Glutamatergic neuron (in vitro differentiated cells): ENCODE data around the gene DCUN1D2. TPM values are rescaled to one million over a fixed set of nuclear protein-coding genes. Genes with fewer than 3 reads are reported as not detected.

Experiments used
- DNase-seq: peaks from one replicate; pipeline ENCODE4 v3.0.0; 2022
- H3K27ac Mint-ChIP-seq: one replicate; pipeline ENCODE4 v1.8.0; 2020; ENCODE audit warnings: mild to moderate bottlenecking, mixed read lengths, inconsistent platforms; ENCODE audit not compliant: unreplicated experiment
- H3K27me3 Mint-ChIP-seq: one replicate; pipeline ENCODE4 v1.8.0; 2020; ENCODE audit warnings: mild to moderate bottlenecking, moderate library complexity, mixed read lengths, inconsistent platforms; ENCODE audit not compliant: unreplicated experiment
- H3K36me3 Mint-ChIP-seq: one replicate; pipeline ENCODE4 v1.8.0; 2020; ENCODE audit warnings: mild to moderate bottlenecking, mixed read lengths, inconsistent platforms; ENCODE audit not compliant: unreplicated experiment
- H3K4me1 Mint-ChIP-seq: one replicate; pipeline ENCODE4 v1.8.0; 2020; ENCODE audit warnings: mild to moderate bottlenecking, low read depth, mixed read lengths, inconsistent platforms; ENCODE audit not compliant: unreplicated experiment
- H3K4me3 Mint-ChIP-seq: one replicate; pipeline ENCODE4 v1.8.0; 2020; ENCODE audit warnings: mild to moderate bottlenecking, mixed read lengths, inconsistent platforms; ENCODE audit not compliant: unreplicated experiment
- H3K9me3 Mint-ChIP-seq: one replicate; pipeline ENCODE4 v1.8.0; 2020; ENCODE audit warnings: mild to moderate bottlenecking, moderate library complexity, mixed read lengths, inconsistent platforms; ENCODE audit not compliant: unreplicated experiment
- CTCF ChIP-seq: fragments of 200-600 bp; sonication (generic); IDR thresholded peaks from one replicate; pipeline ENCODE4 v1.5.0; 2021; ENCODE audit not compliant: partially characterized antibody, unreplicated experiment
- total RNA-seq: library from RNA; stranded (reverse); fragmentation: NEBNext Ultra II Directional; extraction: Animal tissue kit (Norgen Biotek cat#: 25700); gene quantifications from one replicate; pipeline ENCODE4 v1.2.1, GENCODE V29; 2021; ENCODE audit not compliant: unreplicated experiment

The DCUN1D2 gene
- total RNA-seq, 1 donor from 2014 or later: 97.7 TPM

DNA sequence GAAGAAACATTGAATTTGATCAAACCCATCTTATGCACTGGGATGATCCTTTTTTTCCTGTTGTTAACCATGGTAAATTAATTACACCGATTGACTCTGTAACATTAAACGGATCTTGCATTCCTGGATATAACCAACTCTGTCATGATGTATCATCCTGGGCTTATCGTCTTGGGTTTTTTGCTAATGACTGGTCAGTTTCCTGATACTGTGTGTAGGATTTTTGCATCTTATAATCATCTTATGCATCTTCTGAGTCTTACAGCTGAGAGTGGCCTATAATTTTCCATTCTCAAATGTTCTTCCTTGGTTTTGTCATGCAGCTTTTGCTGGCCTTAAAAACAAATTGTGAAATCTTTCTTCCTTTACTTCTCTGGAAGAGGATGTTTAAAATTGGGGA lies 12.8 kb downstream of the DCUN1D2 start:
- peaks cover 3% of the 10 kb centered on the region for H3K27me3 Mint-ChIP-seq
- H3K36me3 Mint-ChIP-seq: peaks cover 5% of the 10 kb centered on the region
- no peak overlapping the region for H3K27ac Mint-ChIP-seq
- no peak for TF ChIP-seq CTCF
- DNase-seq: no peak
- H3K9me3 Mint-ChIP-seq: peaks cover 2% of the 10 kb centered on the region
- H3K4me1 Mint-ChIP-seq: no peaks in the 10 kb centered on the region
- H3K4me3 Mint-ChIP-seq: no peak overlapping the region

- Mint-ChIP-seq H3K9me3 (peaks cover 2% of the 10 kb centered on the region), H3K27me3 (peaks cover 2% of the 10 kb centered on the region), H3K4me3 (no peak overlapping the region), H3K4me1 (no peaks in the 10 kb centered on the region), H3K27ac (no peak overlapping the region), H3K36me3 (peaks cover 5% of the 10 kb centered on the region)
- DNase-seq: no peak
- no peak for TF ChIP-seq CTCF
Measured at GRCh38 chr13:113476811-113477210, 13.7 kb downstream of the DCUN1D2 start.

- H3K27ac Mint-ChIP-seq: no peak overlapping the region
- TF ChIP-seq CTCF: no peak
- H3K4me3 Mint-ChIP-seq: no peak overlapping the region
- no peak for DNase-seq
- peaks cover 2% of the 10 kb centered on the region for H3K9me3 Mint-ChIP-seq
- no peaks in the 10 kb centered on the region for H3K4me1 Mint-ChIP-seq
- peaks cover 2% of the 10 kb centered on the region for H3K27me3 Mint-ChIP-seq
- H3K36me3 Mint-ChIP-seq: peaks cover 11% of the 10 kb centered on the region
Measured at GRCh38 chr13:113475911-113476310, 14.6 kb downstream of the DCUN1D2 start.

- Mint-ChIP-seq H3K9me3 (peaks cover 2% of the 10 kb centered on the region), H3K36me3 (peaks cover 11% of the 10 kb centered on the region), H3K27ac (no peak overlapping the region), H3K27me3 (peaks cover 2% of the 10 kb centered on the region), H3K4me1 (peaks cover under 1% of the 10 kb centered on the region), H3K4me3 (no peak overlapping the region)
- no peak for DNase-seq
- TF ChIP-seq CTCF: no peak
Measured at GRCh38 chr13:113475280-113475679, 15.2 kb downstream of the DCUN1D2 start.

DNA sequence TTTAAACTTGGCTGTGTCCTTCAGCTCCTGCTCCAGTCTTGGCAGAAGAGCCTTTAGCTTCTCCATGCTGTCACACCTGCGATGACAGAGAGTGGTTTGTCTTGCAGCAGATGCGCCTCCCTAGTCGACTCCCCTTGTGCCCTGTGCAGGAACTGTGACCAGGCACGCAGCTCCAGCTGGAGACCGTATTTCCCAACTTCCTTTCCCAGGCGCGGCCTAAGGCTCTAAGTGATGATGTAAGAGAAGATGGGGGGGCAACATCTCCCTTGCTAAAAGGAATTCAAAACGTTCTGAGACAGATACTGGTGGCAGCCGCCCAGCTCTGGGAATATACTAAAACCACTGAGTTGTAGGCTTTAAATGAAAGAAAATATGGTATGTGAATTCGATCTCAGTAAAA lies 16.3 kb downstream of the DCUN1D2 start:
- Mint-ChIP-seq H3K36me3 (peaks cover 11% of the 10 kb centered on the region), H3K9me3 (peaks cover 2% of the 10 kb centered on the region), H3K27ac (no peak overlapping the region), H3K4me3 (no peak overlapping the region), H3K4me1 (peaks cover 9% of the 10 kb centered on the region), H3K27me3 (peaks cover 2% of the 10 kb centered on the region)
- no peak for DNase-seq
- TF ChIP-seq CTCF: no peak
